OCI-LY3 (cell line): ENCODE data around the gene SEMA5A.

Experiments used
- H2AFZ ChIP-seq: fragments of 200-600, 300-600 bp; shearing (Covaris generic); 2 replicates; pipeline ENCODE4 v1.6.0; 2014; ENCODE audit warnings: antibody characterized with exemption, low read depth, low read length
- H3K27ac ChIP-seq: fragments of 200-600, 300-600 bp; sonication (generic); 2 replicates; pipeline ENCODE4 v1.5.1; 2014; ENCODE audit warnings: mild to moderate bottlenecking, low read length, moderate library complexity, mixed read lengths
- H3K27me3 ChIP-seq: fragments of 200-600, 300-600 bp; sonication (generic); 2 replicates; pipeline ENCODE4 v1.6.1; 2014; ENCODE audit warnings: low read depth, low read length, mixed read lengths
- H3K36me3 ChIP-seq: fragments of 200-600, 300-600 bp; sonication (generic); replicated peaks from 2 replicates; pipeline ENCODE3; 2014; ENCODE audit warnings: low read depth, low read length, mixed read lengths
- H3K4me1 ChIP-seq: fragments of 300-600, 200-600 bp; sonication (generic); 2 replicates; pipeline ENCODE4 v1.6.1; 2014; ENCODE audit warnings: low read length, mixed read lengths
- H3K4me2 ChIP-seq: fragments of 200-600, 300-600 bp; sonication (generic); 2 replicates; pipeline ENCODE4 v1.6.1; 2014; ENCODE audit warnings: low read length, mixed read lengths
- H3K4me3 ChIP-seq: fragments of 300-600, 200-600 bp; sonication (generic); 2 replicates; pipeline ENCODE4 v1.5.1; 2014; ENCODE audit warnings: antibody characterized with exemption, mild to moderate bottlenecking, low read length, moderate library complexity
- H3K79me2 ChIP-seq: fragments of 300-600, 200-600 bp; shearing (Covaris generic); 2 replicates; pipeline ENCODE4 v1.6.1; 2014; ENCODE audit warnings: mild to moderate bottlenecking, low read length, mixed read lengths
- H3K9ac ChIP-seq: fragments of 300-600, 200-600 bp; shearing (Covaris generic); 2 replicates; pipeline ENCODE4 v1.6.0; 2014; ENCODE audit warnings: mild to moderate bottlenecking, low read length, moderate library complexity
- H3K9me3 ChIP-seq: fragments of 200-600, 300-600 bp; shearing (Covaris generic); 2 replicates; pipeline ENCODE4 v1.6.1; 2014; ENCODE audit warnings: low read length, mixed read lengths; ENCODE audit not compliant: insufficient read depth
- H4K20me1 ChIP-seq: fragments of 200-600, 300-600 bp; sonication (generic); 2 replicates; pipeline ENCODE4 v1.6.1; 2016; ENCODE audit warnings: low read length, mixed read lengths; ENCODE audit not compliant: insufficient read depth
- EZH2phosphoT487 ChIP-seq: fragments of 200-600 bp; shearing (Covaris generic); IDR thresholded peaks from 2 replicates; pipeline ENCODE4 v1.6.1; 2018; ENCODE audit warnings: antibody characterized with exemption, mixed run types, low read depth
- TF ChIP-seq, protein P1 (sequence below): fragments of 200-600, 300-600 bp; sonication (generic); IDR thresholded peaks from 2 replicates; pipeline ENCODE4 v1.5.1; 2014; ENCODE audit warnings: antibody characterized with exemption, low read length, low read depth

SEMA5A gene

DNA sequence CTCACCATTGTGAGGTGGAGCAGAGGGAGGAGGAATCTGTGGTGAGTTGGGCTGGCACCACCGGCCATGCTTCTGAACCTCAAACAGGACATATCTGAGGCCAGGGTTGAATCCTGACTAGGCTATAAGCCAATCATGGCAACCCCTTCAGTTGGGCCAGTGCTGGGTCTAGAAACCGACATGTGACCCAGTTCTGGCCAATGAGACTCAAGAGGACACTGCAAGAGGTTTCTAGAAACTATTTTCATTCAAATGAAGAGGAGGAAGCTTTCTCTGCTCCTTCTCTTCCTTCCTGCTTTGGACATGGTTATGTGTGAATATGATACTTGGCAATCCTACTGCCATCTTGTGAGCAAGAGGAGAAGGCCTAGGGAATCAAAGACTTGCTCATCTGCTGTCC is 417.7 kb downstream of the SEMA5A start:
- H3K4me3 ChIP-seq: no peak overlapping the region
- no peak overlapping the region for H3K27ac ChIP-seq
- no peak overlapping the region for H3K9ac ChIP-seq
- H2AFZ ChIP-seq: no peak overlapping the region
- no peaks in the 10 kb centered on the region for H3K36me3 ChIP-seq
- H4K20me1 ChIP-seq: no peaks in the 10 kb centered on the region
- H3K79me2 ChIP-seq: no peaks in the 10 kb centered on the region
- H3K4me1 ChIP-seq: peaks cover 38% of the 10 kb centered on the region
- H3K9me3 ChIP-seq: no peaks in the 10 kb centered on the region
- no peak overlapping the region for H3K4me2 ChIP-seq
- no peak for TF ChIP-seq EZH2phosphoT487
- TF ChIP-seq, protein P1, sequence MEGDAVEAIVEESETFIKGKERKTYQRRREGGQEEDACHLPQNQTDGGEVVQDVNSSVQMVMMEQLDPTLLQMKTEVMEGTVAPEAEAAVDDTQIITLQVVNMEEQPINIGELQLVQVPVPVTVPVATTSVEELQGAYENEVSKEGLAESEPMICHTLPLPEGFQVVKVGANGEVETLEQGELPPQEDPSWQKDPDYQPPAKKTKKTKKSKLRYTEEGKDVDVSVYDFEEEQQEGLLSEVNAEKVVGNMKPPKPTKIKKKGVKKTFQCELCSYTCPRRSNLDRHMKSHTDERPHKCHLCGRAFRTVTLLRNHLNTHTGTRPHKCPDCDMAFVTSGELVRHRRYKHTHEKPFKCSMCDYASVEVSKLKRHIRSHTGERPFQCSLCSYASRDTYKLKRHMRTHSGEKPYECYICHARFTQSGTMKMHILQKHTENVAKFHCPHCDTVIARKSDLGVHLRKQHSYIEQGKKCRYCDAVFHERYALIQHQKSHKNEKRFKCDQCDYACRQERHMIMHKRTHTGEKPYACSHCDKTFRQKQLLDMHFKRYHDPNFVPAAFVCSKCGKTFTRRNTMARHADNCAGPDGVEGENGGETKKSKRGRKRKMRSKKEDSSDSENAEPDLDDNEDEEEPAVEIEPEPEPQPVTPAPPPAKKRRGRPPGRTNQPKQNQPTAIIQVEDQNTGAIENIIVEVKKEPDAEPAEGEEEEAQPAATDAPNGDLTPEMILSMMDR: no peak
- no peaks in the 10 kb centered on the region for H3K27me3 ChIP-seq

- Histone ChIP-seq H3K4me2 (peak overlapping the region; percentile 91), H3K27me3 (no peaks in the 10 kb centered on the region), H3K36me3 (no peaks in the 10 kb centered on the region), H3K4me1 (peaks cover 42% of the 10 kb centered on the region), H4K20me1 (no peaks in the 10 kb centered on the region), H3K79me2 (no peaks in the 10 kb centered on the region), H3K9ac (peak overlapping the region; percentile 72; the same call in 1 of the 2 replicates), H2AFZ (no peak overlapping the region), H3K4me3 (peak overlapping the region; percentile 68), H3K9me3 (no peaks in the 10 kb centered on the region), H3K27ac (peak overlapping the region; percentile 91)
- TF ChIP-seq EZH2phosphoT487: no peak
- TF ChIP-seq, protein P1: no peak
Observed at GRCh38 chr5:9126490-9126889, 419.4 kb downstream of the SEMA5A start.

DNA sequence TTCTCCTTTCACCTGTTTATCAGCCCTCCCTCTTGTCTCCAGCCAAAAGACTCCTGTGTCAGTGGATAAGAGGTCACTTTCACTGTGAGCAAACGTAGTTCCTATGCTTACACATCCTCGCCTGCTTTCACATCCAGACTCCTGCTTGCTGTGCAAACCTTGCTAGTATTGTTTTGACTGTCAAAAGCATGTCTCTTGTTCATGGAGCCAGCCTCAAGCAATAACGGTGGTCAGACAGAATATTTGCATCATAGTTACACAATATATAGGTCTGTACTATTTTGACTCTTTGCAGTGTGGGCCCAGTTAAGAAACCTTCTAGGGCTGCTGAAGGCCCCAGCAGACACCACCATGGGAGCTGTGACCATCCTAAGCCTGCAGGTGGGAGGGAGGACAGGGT is 420.0 kb downstream of the SEMA5A start:
- H3K9ac ChIP-seq: peak overlapping the region; percentile 72
- no peaks in the 10 kb centered on the region for H4K20me1 ChIP-seq
- no peaks in the 10 kb centered on the region for H3K9me3 ChIP-seq
- H3K27me3 ChIP-seq: no peaks in the 10 kb centered on the region
- TF ChIP-seq EZH2phosphoT487: no peak
- TF ChIP-seq, protein P1: no peak
- H3K79me2 ChIP-seq: no peaks in the 10 kb centered on the region
- H3K36me3 ChIP-seq: no peaks in the 10 kb centered on the region
- H3K27ac ChIP-seq: peak overlapping the region; percentile 91
- peak overlapping the region; percentile 68 for H3K4me3 ChIP-seq
- H3K4me1 ChIP-seq: peaks cover 47% of the 10 kb centered on the region
- H3K4me2 ChIP-seq: peak overlapping the region; percentile 91
- no peak overlapping the region for H2AFZ ChIP-seq

DNA sequence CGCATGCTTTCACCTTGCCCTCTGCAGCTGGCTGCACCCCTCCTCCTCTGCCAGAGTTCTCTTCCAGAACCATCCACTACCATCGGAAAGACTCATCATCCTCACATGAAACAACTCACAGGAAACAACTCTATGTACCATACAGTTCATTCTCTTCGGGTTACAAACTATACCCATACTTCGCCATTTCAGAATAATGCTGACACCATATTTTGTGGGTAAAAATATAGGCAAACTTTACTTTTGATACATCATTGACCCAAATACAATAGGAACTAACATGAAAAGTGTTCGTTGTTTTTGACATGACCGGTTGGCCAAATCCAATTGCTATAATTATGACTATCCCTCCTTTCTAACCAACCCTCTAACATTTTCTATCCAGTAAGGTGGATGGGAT is 421.0 kb downstream of the SEMA5A start:
- H3K79me2 ChIP-seq: no peaks in the 10 kb centered on the region
- H3K9ac ChIP-seq: no peak overlapping the region
- H4K20me1 ChIP-seq: no peaks in the 10 kb centered on the region
- H3K4me2 ChIP-seq: peak overlapping the region; percentile 91; the same call in 1 of the 2 replicates
- peaks cover 47% of the 10 kb centered on the region for H3K4me1 ChIP-seq
- TF ChIP-seq, protein P1: no peak
- no peak for TF ChIP-seq EZH2phosphoT487
- no peak overlapping the region for H3K4me3 ChIP-seq
- H3K9me3 ChIP-seq: no peaks in the 10 kb centered on the region
- H3K27me3 ChIP-seq: no peaks in the 10 kb centered on the region
- no peak overlapping the region; the same call in 1 of the 2 replicates for H3K27ac ChIP-seq
- H3K36me3 ChIP-seq: no peaks in the 10 kb centered on the region
- H2AFZ ChIP-seq: no peak overlapping the region
